Mucosa of descending colon (tissue), 3 donors: ENCODE measurements around the gene MYL7. TPM values are rescaled to one million over a fixed set of nuclear protein-coding genes. Genes with fewer than 3 reads are reported as not detected.

Source experiments
- ATAC-seq: fragments of 200-7000 bp; cut with Tn5 transposase; one replicate; pipeline ENCODE4 v1.9.1; 2020; ENCODE audit warnings: mild to moderate bottlenecking, moderate library complexity
- DNase-seq, 3 donors: peaks; one replicate each; pipeline ENCODE4 v3.0.0-alpha.2; 2020
- H3K36me3 ChIP-seq: fragments of 200-600 bp; one replicate; pipeline ENCODE4 v1.8.0; 2021; ENCODE audit warnings: low read depth, mild to moderate bottlenecking
- H3K4me1 ChIP-seq: fragments of 200-600 bp; one replicate; pipeline ENCODE4 v1.8.0; 2021; ENCODE audit warnings: low read depth, mild to moderate bottlenecking
- H3K4me3 ChIP-seq: fragments of 200-600 bp; one replicate; pipeline ENCODE4 v1.8.0; 2021; ENCODE audit warnings: mild to moderate bottlenecking
- H3K9me3 ChIP-seq: fragments of 200-600 bp; one replicate; pipeline ENCODE4 v1.8.0; 2021; ENCODE audit warnings: mild to moderate bottlenecking
- CTCF ChIP-seq: fragments of 200-600 bp; IDR thresholded peaks from one replicate; pipeline ENCODE4 v1.8.0; 2022; ENCODE audit warnings: antibody characterized with exemption, mild to moderate bottlenecking
- intact Hi-C, 2 donors: fragments of 100-400 bp; cut with DNase I in 1 of 2; cut with micrococcal nuclease in 1 of 2; formaldehyde crosslinking; loops; one replicate each; pipeline versions ENCODE4 v1.11.0 to v1.11.1; 2022; cut with DNase I, micrococcal nuclease
- total RNA-seq, 3 donors: library from RNA; stranded (reverse); fragmentation: NEBNext Ultra II Directional in 2 of 3; extraction: Animal tissue kit (Norgen Biotek cat#: 25700) in 2 of 3; gene quantifications; one replicate each; pipeline versions ENCODE4 v1.2.1 to v1.2.4, GENCODE V29; 2021 to 2023
- donor health status: DM: no; HTN: no; CAD: no; lungs with moderate emphysema.
- donor health status: DM: no; HTN: no; CAD: no.
- donor health status: DM: no; HTN: yes; CAD: no.

MYL7 gene
- total RNA-seq, 3 donors from 2014 or later = 2.0 TPM; not detected in 2

GRCh38 chr7:44153948-44154335 lies 12.8 kb upstream of the MYL7 start:
- no peak for ATAC-seq
- H3K4me1 ChIP-seq = no peaks in the 10 kb centered on the region
- intact Hi-C loops = no loop called here
- H3K4me3 ChIP-seq = no peak overlapping the region
- H3K36me3 ChIP-seq = no peaks in the 10 kb centered on the region
- no peak for DNase-seq
- no peak for TF ChIP-seq CTCF
- no peaks in the 10 kb centered on the region for H3K9me3 ChIP-seq

- intact Hi-C loops = no loop called here
- no peak for DNase-seq
- H3K4me3 ChIP-seq = no peak overlapping the region
- no peak for TF ChIP-seq CTCF
- no peaks in the 10 kb centered on the region for H3K9me3 ChIP-seq
- H3K36me3 ChIP-seq = no peaks in the 10 kb centered on the region
- ATAC-seq = no peak
- no peaks in the 10 kb centered on the region for H3K4me1 ChIP-seq
These were observed 12.1 kb upstream of the MYL7 start for GRCh38 chr7:44152971-44153947.

- Histone ChIP-seq H3K9me3 (no peaks in the 10 kb centered on the region), H3K4me1 (no peaks in the 10 kb centered on the region), H3K4me3 (no peak overlapping the region), H3K36me3 (no peaks in the 10 kb centered on the region)
- no peak for TF ChIP-seq CTCF
- intact Hi-C loops = no loop called here
- DNase-seq = no peak
- ATAC-seq = no peak
These were observed 10.8 kb upstream of the MYL7 start for GRCh38 chr7:44151956-44152355.

- Histone ChIP-seq H3K9me3 (no peaks in the 10 kb centered on the region), H3K4me1 (no peaks in the 10 kb centered on the region), H3K4me3 (no peak overlapping the region), H3K36me3 (no peaks in the 10 kb centered on the region)
- no peak for TF ChIP-seq CTCF
- DNase-seq = no peak
- intact Hi-C loops = no loop called here
- no peak for ATAC-seq
These were observed 10.1 kb upstream of the MYL7 start for GRCh38 chr7:44150966-44151941.

- Histone ChIP-seq H3K9me3 (no peaks in the 10 kb centered on the region), H3K4me3 (no peak overlapping the region), H3K4me1 (no peaks in the 10 kb centered on the region), H3K36me3 (no peaks in the 10 kb centered on the region)
- TF ChIP-seq CTCF = no peak
- DNase-seq (no peak), ATAC-seq (no peak)
- intact Hi-C loops = no loop called here
These were observed 9.3 kb upstream of the MYL7 start for GRCh38 chr7:44150466-44150832.
